Smooth muscle cell of trachea (primary cell): ENCODE results near the gene RAPGEFL1. TPM values are rescaled to one million over a fixed set of nuclear protein-coding genes. Genes with fewer than 3 reads are reported as not detected.

Experiments used
- total RNA-seq: library from RNA; depleted of rRNA; stranded (reverse); fragments of >200 nt; gene quantifications from 2 replicates; pipeline ENCODE4 v1.2.1, GENCODE V29; 2014

The RAPGEFL1 gene
- 1.2 and 2.5 TPM in 2 replicates for total RNA-seq

GRCh38 chr17:40177275-40177874 is at the start of gene RAPGEFL1:
RAPGEFL1 (plus strand) TSS chr17:40177470; CDS start chr17:40177862, 392 bp downstream.

GRCh38 chr17:40218740-40219593 is 41.7 kb downstream of the RAPGEFL1 start, which contains the start of gene WIPF2:
WIPF2 (plus strand) TSS chr17:40219304; CDS start chr17:40256460, 37,156 bp downstream.

Other genes with a start within 250 kb of the RAPGEFL1 start
- 50.5 and 81.0 TPM in 2 replicates for gene ORMDL3, start 249.9 kb upstream of the RAPGEFL1 start, total RNA-seq
- not detected in 2 replicates for gene LRRC3C, start 249.7 kb upstream of the RAPGEFL1 start, total RNA-seq
- not detected in 2 replicates for gene GSDMA, start 214.5 kb upstream of the RAPGEFL1 start, total RNA-seq
- 94.0 and 107 TPM in 2 replicates for gene PSMD3, start 196.7 kb upstream of the RAPGEFL1 start, total RNA-seq
- gene CSF3, start 162.0 kb upstream of the RAPGEFL1 start, total RNA-seq, result 0.33 TPM in 1 of 2 replicates, not detected in the other
- gene MED24, start 123.1 kb upstream of the RAPGEFL1 start, total RNA-seq, result 48.1 and 58.2 TPM in 2 replicates
- 35.8 and 67.6 TPM in 2 replicates for gene THRA, start 114.5 kb upstream of the RAPGEFL1 start, total RNA-seq
- gene NR1D1, start 76.9 kb upstream of the RAPGEFL1 start, total RNA-seq, result 1.7 and 6.6 TPM in 2 replicates
- 48.6 and 54.7 TPM in 2 replicates for gene MSL1, start 55.5 kb upstream of the RAPGEFL1 start, total RNA-seq
- 32.9 and 33.7 TPM in 2 replicates for gene CASC3, start 36.9 kb upstream of the RAPGEFL1 start, total RNA-seq
- gene WIPF2, start 41.8 kb downstream of the RAPGEFL1 start, total RNA-seq, result 7.6 and 8.1 TPM in 2 replicates
- 0.99 and 9.0 TPM in 2 replicates for gene CDC6, start 110.4 kb downstream of the RAPGEFL1 start, total RNA-seq
- gene RARA, start 131.7 kb downstream of the RAPGEFL1 start, total RNA-seq, result 8.6 and 14.7 TPM in 2 replicates
- gene GJD3, start 187.3 kb downstream of the RAPGEFL1 start, total RNA-seq, result 3.8 and 16.2 TPM in 2 replicates
- 6.5 and 149 TPM in 2 replicates for gene TOP2A, start 240.4 kb downstream of the RAPGEFL1 start, total RNA-seq